Loucy (cell line): ENCODE data around the gene INPP4A.

Experiments used
- H2AFZ ChIP-seq: fragments of 200-600 bp; sonication (generic); 2 replicates; pipeline ENCODE4 v1.6.0; 2016; ENCODE audit warnings: antibody characterized with exemption, mild to moderate bottlenecking, low read length, moderate library complexity
- H3F3A ChIP-seq: fragments of 200-600 bp; 2 replicates; pipeline ENCODE4 v1.6.0; 2016; ENCODE audit warnings: antibody characterized with exemption, low read depth, mild to moderate bottlenecking
- H3K27me3 ChIP-seq: fragments of 200-600 bp; sonication (generic); 2 replicates; pipeline ENCODE4 v1.6.1; 2014; ENCODE audit warnings: low read length, mild to moderate bottlenecking; ENCODE audit not compliant: insufficient read depth, poor library complexity, severe bottlenecking
- H3K36me3 ChIP-seq: fragments of 200-600 bp; sonication (generic); 2 replicates; pipeline ENCODE4 v1.6.1; 2016; ENCODE audit warnings: low read length; ENCODE audit not compliant: insufficient read depth
- H3K4me1 ChIP-seq: fragments of 200-600 bp; sonication (generic); 2 replicates; pipeline ENCODE4 v1.5.1; 2014; ENCODE audit warnings: low read length, mild to moderate bottlenecking; ENCODE audit not compliant: insufficient read depth, poor library complexity, severe bottlenecking
- H3K4me2 ChIP-seq: fragments of 200-600 bp; sonication (generic); 2 replicates; pipeline ENCODE4 v1.6.0; 2014; ENCODE audit warnings: antibody characterized with exemption, low read length, low read depth, mild to moderate bottlenecking; ENCODE audit not compliant: poor library complexity, severe bottlenecking
- H3K4me3 ChIP-seq: fragments of 200-600 bp; sonication (generic); 2 replicates; pipeline ENCODE4 v1.5.1; 2014; ENCODE audit warnings: low read length, mild to moderate bottlenecking, mixed read lengths; ENCODE audit not compliant: poor library complexity, severe bottlenecking
- H3K79me2 ChIP-seq: fragments of 200-600 bp; sonication (generic); 2 replicates; pipeline ENCODE4 v1.6.1; 2014; ENCODE audit warnings: low read length; ENCODE audit not compliant: insufficient read depth
- H3K9ac ChIP-seq: fragments of 200-600 bp; sonication (generic); 2 replicates; pipeline ENCODE4 v1.6.0; 2014; ENCODE audit warnings: mild to moderate bottlenecking, low read depth, low read length, moderate library complexity; ENCODE audit not compliant: poor library complexity, severe bottlenecking
- H3K9me2 ChIP-seq: fragments of 200-600 bp; sonication (generic); replicated peaks from 2 replicates; pipeline ENCODE4 v1.6.1; 2016; ENCODE audit warnings: low read depth, low read length, mixed read lengths
- H3K9me3 ChIP-seq: fragments of 200-600 bp; sonication (generic); 2 replicates; pipeline ENCODE4 v1.6.1; 2014; ENCODE audit warnings: mild to moderate bottlenecking, antibody characterized with exemption, low read length, low read depth; ENCODE audit not compliant: insufficient read depth
- H4K20me1 ChIP-seq: fragments of 200-600 bp; sonication (generic); 2 replicates; pipeline ENCODE4 v1.6.0; 2014; ENCODE audit warnings: antibody characterized with exemption, low read length, mild to moderate bottlenecking; ENCODE audit not compliant: insufficient read depth, poor library complexity, severe bottlenecking
- CTCF ChIP-seq: fragments of 200-600 bp; sonication (generic); conservative IDR thresholded peaks from 2 replicates; pipeline ENCODE4 v1.5.1; 2014; ENCODE audit warnings: mild to moderate bottlenecking, antibody characterized with exemption, low read length
- EZH2phosphoT487 ChIP-seq: fragments of 200-600 bp; IDR thresholded peaks from 2 replicates; pipeline ENCODE4 v1.6.1; 2018; ENCODE audit warnings: antibody characterized with exemption, mild to moderate bottlenecking, moderate library complexity, borderline replicate concordance

INPP4A gene

GRCh38 chr2:98477506-98477905, 32.8 kb downstream of the INPP4A start:
- H3K36me3 ChIP-seq, result no peaks in the 10 kb centered on the region
- H3K79me2 ChIP-seq, result peaks cover 87% of the 10 kb centered on the region; the same call in 1 of the 2 replicates
- no peaks in the 10 kb centered on the region for H3K9me2 ChIP-seq
- H3K9me3 ChIP-seq, result no peaks in the 10 kb centered on the region
- no peak overlapping the region for H3K4me2 ChIP-seq
- TF ChIP-seq CTCF (no peak), EZH2phosphoT487 (no peak)
- H3K4me1 ChIP-seq, result peaks cover 49% of the 10 kb centered on the region
- no peaks in the 10 kb centered on the region for H3K27me3 ChIP-seq
- no peak overlapping the region for H3K4me3 ChIP-seq
- H2AFZ ChIP-seq, result no peak overlapping the region
- no peaks in the 10 kb centered on the region for H3F3A ChIP-seq
- H4K20me1 ChIP-seq, result peaks cover 32% of the 10 kb centered on the region
- no peak overlapping the region for H3K9ac ChIP-seq

DNA sequence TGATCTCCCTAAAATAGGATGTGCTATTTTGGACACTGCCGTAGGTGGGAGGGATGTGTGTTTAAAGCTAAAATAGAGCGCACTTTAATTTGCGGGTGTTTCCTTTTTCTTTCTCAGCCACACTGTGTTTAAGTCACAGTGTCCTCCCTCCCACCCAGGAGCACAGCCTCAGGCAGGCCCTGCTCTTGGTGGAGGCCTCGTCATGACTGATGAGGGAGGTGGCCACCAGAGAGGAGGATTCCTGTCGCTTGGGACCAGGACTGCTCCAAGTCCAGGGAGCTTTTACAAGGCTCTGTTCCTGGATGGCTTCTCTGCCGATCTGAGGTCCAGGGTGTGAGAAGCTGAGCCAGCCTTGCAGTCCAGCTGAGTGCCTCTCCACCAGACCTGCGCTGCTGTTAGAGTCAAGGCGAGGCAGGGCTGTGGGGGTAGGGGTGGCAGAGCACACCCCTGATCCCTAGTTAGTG, 33.5 kb downstream of the INPP4A start:
- H3K4me2 ChIP-seq, result no peak overlapping the region
- no peak overlapping the region for H3K4me3 ChIP-seq
- no peaks in the 10 kb centered on the region for H3K36me3 ChIP-seq
- no peaks in the 10 kb centered on the region for H3K9me3 ChIP-seq
- no peaks in the 10 kb centered on the region for H3F3A ChIP-seq
- H4K20me1 ChIP-seq, result peaks cover 32% of the 10 kb centered on the region
- H3K27me3 ChIP-seq, result no peaks in the 10 kb centered on the region
- peaks cover 88% of the 10 kb centered on the region; the same call in 1 of the 2 replicates for H3K79me2 ChIP-seq
- TF ChIP-seq CTCF (no peak), EZH2phosphoT487 (no peak)
- H3K9ac ChIP-seq, result no peak overlapping the region
- H3K4me1 ChIP-seq, result peaks cover 54% of the 10 kb centered on the region
- H3K9me2 ChIP-seq, result no peaks in the 10 kb centered on the region
- no peak overlapping the region for H2AFZ ChIP-seq

- Histone ChIP-seq H3F3A (no peaks in the 10 kb centered on the region), H3K27me3 (no peaks in the 10 kb centered on the region), H2AFZ (no peak overlapping the region), H3K4me1 (peaks cover 56% of the 10 kb centered on the region), H3K36me3 (no peaks in the 10 kb centered on the region), H3K79me2 (peaks cover 88% of the 10 kb centered on the region; the same call in 1 of the 2 replicates), H3K9ac (no peak overlapping the region), H3K4me3 (no peak overlapping the region), H3K9me2 (no peaks in the 10 kb centered on the region), H4K20me1 (peaks cover 32% of the 10 kb centered on the region), H3K9me3 (no peaks in the 10 kb centered on the region), H3K4me2 (peak overlapping the region; percentile 57)
- TF ChIP-seq CTCF, result no peak
- no peak for TF ChIP-seq EZH2phosphoT487
Observed at GRCh38 chr2:98478907-98479306, 34.2 kb downstream of the INPP4A start.
